ENCODE measurements around the gene DBNDD1.
A peak's percentile ranks its signal among the peaks of the same experiment; 100 is the strongest.
"Not testable (repeated sequence)": the region's sequence is repeated elsewhere in the genome, so short reads cannot be mapped to it uniquely, and the experiment has no call there.

DBNDD1 gene

GRCh38 chr16:89988951-89989350, 30.3 kb downstream of the DBNDD1 start:
- DNase-seq (ENCODE audit: low spot score), result no peak

GRCh38 chr16:89987169-89987568, 32.1 kb downstream of the DBNDD1 start:
- no peak for DNase-seq (ENCODE audit: low spot score)

- DNase-seq (ENCODE audit: low spot score), result no peak
Observed at GRCh38 chr16:89986600-89986999, 32.7 kb downstream of the DBNDD1 start.

GRCh38 chr16:89985219-89985618, 34.0 kb downstream of the DBNDD1 start:
- DNase-seq (ENCODE audit: low spot score), result no peak

- no peak for DNase-seq (ENCODE audit: low spot score)
Observed at GRCh38 chr16:89984216-89984615, 35.0 kb downstream of the DBNDD1 start.

GRCh38 chr16:89983536-89983935, 35.7 kb downstream of the DBNDD1 start:
- DNase-seq (ENCODE audit: low spot score), result no peak

GRCh38 chr16:89982318-89982717, 36.9 kb downstream of the DBNDD1 start:
- no peak for DNase-seq (ENCODE audit: low spot score)

- no peak for DNase-seq (ENCODE audit: low spot score)
Observed at GRCh38 chr16:89981414-89981813, 37.8 kb downstream of the DBNDD1 start.

- DNase-seq (ENCODE audit: low spot score), result no peak
Observed at GRCh38 chr16:89974870-89975269, 44.4 kb downstream of the DBNDD1 start.

GRCh38 chr16:89973654-89974335, 45.5 kb downstream of the DBNDD1 start:
- peak; percentile 70 for DNase-seq (ENCODE audit: low spot score)

GRCh38 chr16:89973235-89973634, 46.0 kb downstream of the DBNDD1 start:
- no peak for DNase-seq (ENCODE audit: low spot score)

- peak; percentile 77 for DNase-seq (ENCODE audit: low spot score)
Observed at GRCh38 chr16:89972244-89973234, 46.7 kb downstream of the DBNDD1 start.

GRCh38 chr16:89971495-89972243, 47.6 kb downstream of the DBNDD1 start:
- DNase-seq (ENCODE audit: low spot score), result no peak

GRCh38 chr16:89969741-89970410, 49.4 kb downstream of the DBNDD1 start:
- DNase-seq (ENCODE audit: low spot score), result no peak

GRCh38 chr16:89968074-89968473, 51.2 kb downstream of the DBNDD1 start:
- not testable (repeated sequence) for DNase-seq (ENCODE audit: low spot score)

- DNase-seq (ENCODE audit: low spot score), result not testable (repeated sequence)
Observed at GRCh38 chr16:89967436-89967835, 51.8 kb downstream of the DBNDD1 start.

- no peak for DNase-seq (ENCODE audit: low spot score)
Observed at GRCh38 chr16:89966756-89967155, 52.5 kb downstream of the DBNDD1 start.

GRCh38 chr16:89965447-89966225, 53.6 kb downstream of the DBNDD1 start:
- DNase-seq (ENCODE audit: low spot score), result no peak

GRCh38 chr16:89964201-89964600, 55.1 kb downstream of the DBNDD1 start:
- DNase-seq (ENCODE audit: low spot score), result no peak

GRCh38 chr16:89962754-89963498, 56.3 kb downstream of the DBNDD1 start:
- DNase-seq (ENCODE audit: low spot score), result no peak

Data from SW480 (cell line).